HG02884 (cell line): ENCODE data around the gene ADAT3.

Experiments used
- ATAC-seq: cut with Tn5 transposase; IDR thresholded peaks from one replicate; pipeline ENCODE4 v1.9.1; 2021; ENCODE audit warnings: mild to moderate bottlenecking, moderate library complexity; ENCODE audit not compliant: unreplicated experiment

Gene ADAT3

DNA sequence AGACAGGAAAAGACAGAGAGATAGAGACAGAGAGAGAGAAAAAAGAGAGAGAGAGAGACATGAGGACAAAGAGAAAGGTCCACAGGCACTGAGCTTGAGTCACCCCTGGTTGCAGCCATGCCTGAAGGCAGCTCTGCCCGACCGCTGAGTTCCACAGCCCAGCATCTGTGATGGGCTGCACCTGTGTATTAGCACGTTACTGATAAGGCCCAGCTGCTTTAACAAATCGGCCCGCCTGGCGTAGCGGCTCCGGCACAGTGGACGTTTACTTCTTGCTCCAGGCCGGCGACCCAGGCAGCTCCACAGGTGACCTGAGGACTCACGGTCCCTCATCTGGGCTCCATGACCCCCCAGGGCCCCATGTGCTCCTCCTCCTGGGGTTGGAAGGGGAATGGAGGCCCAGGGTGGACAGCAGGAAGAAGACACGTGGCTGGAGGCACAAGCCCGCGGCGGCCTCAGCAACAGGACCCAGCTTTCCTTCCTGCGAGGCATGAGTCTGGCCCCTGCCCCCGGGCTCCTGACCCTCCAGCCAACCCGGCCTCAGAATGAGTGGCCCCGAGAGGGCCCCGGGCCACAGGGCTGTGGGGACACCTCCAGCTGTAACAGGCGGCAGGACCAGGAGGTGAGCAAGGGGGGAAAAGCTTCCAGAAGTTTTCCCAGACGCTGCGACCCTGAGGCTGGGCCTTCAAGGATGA, 31.9 kb downstream of the ADAT3 start:
- ATAC-seq = no peak

DNA sequence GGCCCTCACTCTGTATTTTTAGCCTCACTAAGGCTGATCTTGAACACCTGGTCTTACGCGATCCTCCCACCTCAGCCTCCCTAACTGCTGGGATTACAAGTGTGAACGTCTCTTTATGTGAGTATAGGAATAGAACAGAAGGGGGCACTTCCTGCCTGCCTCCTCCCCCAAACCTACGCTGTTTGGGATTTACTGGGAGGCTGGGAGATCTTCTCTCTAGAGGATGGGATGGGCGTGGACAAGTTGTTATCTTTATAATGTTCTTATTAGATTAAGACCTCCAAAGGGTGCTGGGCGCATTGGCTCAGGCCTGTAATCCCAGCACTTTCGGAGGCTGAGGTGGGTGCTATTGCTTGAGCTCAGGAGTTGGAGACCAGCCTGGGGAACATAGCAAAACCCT, 32.9 kb downstream of the ADAT3 start:
- no peak for ATAC-seq

GRCh38 chr19:1941146-1942077, 36.2 kb downstream of the ADAT3 start, which contains the start of gene CSNK1G2:
TSS of gene CSNK1G2 (plus strand) at chr19:1941172. CDS start at chr19:1969773, 28,601 bp downstream.
- no peak for ATAC-seq

DNA sequence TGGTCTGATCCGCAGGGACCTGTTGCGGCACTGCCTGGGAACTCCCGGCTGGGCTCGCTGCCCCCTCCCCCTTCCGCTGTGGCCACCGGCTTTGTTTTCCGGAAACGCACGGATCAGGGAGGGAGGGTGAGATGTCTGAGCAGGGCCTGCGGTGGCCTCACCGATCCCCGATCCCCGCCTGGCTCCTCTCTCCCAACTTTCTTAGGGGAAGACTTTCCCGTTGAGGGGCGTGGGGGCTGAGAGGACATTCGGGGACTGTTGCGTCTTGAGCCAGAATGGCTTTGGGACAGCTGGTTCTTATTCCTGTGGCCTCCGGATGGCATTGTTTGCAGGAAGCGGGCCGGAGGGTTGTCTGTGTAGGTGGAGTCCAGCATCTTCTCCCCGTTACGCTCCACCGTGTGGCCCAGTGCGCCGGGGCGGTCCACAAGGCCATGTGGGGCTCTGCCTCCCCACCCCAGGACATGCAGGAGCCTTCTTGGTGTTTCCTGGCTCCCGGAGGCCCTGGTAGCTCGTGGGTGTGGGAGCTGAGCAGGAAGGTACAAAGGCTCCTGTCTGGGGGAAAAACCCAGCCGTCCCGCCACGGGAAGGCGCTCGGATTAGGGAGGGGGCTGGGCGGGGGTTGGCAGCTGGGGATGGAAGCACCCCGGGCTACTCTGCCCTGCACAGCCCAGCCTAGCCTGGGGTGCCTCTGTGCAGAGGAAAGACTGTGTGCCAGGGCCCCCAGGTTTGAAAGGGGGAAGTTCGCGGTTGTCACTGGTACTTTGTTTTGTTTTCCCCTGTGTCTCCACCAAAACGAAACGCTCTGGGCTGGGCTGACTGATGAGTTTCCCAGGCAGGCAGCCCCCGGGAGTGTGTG, 37.1 kb downstream of the ADAT3 start:
- ATAC-seq = no peak

GRCh38 chr19:1942934-1943555, 37.8 kb downstream of the ADAT3 start:
- ATAC-seq = no peak

DNA sequence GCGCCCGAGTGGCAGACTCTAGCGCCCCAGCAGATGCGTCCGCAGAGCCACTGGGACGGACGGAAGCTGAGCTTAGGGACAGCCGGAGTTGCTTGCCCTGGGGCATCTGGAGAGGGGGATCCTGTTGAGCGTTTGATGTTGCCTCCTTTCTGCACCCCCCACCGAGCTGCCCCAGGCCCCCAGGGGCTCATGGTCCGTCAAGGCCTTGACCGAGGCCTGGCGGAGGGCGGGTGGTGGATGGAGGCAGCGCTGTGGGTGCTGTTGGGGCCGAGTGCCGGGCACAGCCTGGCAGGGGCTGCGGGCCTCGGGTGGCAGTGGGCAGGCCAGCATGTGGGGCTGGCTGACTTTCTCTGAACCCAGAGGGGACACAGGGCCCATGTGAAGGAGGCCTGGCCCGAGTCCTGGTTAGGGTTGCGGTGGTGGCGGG, 38.5 kb downstream of the ADAT3 start:
- no peak for ATAC-seq

GRCh38 chr19:1944088-1944915, 39.1 kb downstream of the ADAT3 start:
- ATAC-seq = no peak

DNA sequence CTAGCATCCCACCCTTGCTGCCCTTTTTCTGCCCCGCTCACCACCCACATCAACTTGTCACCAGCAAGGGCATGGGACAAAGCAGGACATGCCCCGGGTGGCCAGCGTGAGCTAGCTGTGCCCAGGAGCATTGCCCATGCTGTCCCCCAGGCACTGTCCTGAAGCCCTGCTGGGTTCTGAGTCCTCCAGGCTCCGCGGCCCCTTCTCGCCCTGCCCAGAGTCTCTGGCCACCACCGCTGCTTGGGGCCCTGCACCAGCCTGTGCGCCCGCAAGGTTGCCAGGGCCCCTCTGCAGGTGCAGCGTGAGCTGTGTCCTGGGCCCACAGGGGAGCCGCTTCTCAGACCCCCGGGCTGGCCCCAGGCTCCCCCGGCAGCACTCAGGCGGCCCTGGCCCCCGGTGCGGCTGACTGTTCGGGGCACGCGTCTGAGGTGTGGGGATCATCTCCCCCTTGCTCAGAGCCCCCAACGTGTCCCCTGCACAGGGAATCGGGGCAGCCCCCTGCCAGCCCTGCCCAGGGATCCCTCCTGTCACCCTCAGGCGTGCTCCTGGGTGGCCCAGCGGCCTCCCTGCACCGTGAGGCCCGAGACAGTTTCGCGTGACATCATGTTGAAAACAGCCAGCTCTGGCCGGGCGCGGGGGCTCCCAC, 39.8 kb downstream of the ADAT3 start:
- no peak for ATAC-seq

DNA sequence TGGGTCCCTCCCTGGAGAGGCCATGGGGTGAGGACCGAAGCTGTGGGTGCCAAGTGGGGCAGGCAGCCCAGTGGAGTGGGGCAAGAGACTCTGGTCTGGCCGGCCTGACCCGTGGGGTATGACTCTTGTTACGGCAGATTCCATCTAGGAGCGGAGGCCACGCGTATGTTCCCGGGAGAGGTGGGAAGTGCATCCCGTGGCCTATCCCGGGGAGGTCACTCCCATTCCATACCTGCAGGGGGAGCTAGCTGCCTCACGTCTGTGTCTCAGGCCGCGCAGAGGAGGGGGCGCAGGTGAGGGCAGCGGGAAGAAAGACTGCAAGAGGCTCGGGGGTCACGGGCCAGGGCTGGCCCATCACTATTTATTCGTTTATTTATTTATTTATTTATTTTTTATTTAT, 40.7 kb downstream of the ADAT3 start:
- ATAC-seq = no peak

- ATAC-seq = no peak
Measured at GRCh38 chr19:1947651-1948209, 42.5 kb downstream of the ADAT3 start.

GRCh38 chr19:1949304-1950101, 44.3 kb downstream of the ADAT3 start:
- no peak for ATAC-seq

DNA sequence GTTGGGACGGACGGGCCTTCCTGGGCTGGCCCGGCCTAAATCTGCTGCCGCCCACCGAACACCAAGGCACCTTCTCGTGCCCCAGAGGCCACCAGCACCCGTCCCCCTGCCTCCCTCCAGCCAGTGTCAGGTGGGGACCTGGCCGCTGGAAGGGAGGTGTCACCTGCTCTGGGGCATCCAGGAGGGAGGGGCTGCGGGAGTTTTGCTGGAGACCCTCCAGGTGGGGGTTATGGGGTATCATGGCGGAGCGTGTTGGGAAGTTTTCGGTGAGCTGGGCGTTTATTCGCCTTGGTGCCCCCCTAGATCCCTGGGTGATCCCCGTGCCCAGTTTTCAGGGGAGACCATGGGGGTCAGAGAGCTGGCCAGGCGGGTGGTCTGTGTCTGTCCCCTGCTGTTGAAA, 45.4 kb downstream of the ADAT3 start:
- ATAC-seq = no peak

- no peak for ATAC-seq
Measured at GRCh38 chr19:1952635-1953034, 47.4 kb downstream of the ADAT3 start.

DNA sequence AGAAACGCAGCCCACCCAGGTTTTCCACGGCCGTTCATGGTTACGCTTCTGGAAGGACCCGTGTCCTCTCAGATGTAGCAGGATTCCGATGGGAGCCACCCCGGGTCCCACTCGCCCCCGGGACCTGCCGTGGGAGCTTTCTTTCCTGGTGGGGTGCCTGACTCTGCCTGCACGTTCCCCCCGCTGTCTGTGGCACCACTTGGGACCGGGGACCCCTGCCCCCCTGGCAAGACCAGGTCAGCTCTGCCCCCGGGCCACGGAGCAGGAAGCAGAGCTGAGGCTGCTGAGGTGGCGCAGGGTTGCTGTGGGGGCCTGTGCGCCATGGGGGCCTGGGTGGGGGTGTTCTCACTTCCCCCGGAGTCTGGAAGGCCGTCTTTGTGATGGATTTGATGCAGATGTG, 47.8 kb downstream of the ADAT3 start:
- no peak for ATAC-seq

DNA sequence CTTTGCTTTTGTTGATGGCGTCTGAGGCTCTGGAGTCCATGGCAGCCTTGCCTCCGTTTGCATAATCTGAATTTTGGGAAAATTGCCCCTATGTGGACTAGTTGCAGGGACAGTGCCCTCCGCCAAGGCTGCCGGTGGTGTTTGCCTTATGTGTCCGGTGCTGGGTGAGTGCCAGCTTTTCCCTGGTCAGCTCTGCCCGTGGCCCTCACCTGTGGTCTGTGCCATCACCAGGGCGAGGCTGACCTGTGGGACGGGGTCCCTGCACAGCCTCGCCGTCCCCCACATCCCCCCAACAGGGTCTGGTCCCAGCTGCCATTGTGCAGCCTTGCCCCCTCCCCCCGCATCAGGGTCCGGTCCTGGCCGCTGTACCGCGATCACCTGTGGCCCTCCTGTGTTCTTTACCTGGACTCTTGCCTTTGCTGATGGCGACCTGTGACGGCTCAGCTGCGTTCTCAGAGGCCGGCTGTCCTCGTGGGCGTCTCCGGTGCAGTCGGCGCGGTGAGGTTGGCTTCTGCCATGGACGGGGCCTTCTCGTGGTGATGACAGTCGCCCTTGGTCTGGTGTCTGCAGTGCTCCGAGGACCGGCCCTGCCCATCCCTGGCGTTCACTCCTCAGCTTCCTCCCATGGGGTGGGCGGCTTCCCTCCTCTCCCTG, 48.4 kb downstream of the ADAT3 start:
- ATAC-seq = no peak

DNA sequence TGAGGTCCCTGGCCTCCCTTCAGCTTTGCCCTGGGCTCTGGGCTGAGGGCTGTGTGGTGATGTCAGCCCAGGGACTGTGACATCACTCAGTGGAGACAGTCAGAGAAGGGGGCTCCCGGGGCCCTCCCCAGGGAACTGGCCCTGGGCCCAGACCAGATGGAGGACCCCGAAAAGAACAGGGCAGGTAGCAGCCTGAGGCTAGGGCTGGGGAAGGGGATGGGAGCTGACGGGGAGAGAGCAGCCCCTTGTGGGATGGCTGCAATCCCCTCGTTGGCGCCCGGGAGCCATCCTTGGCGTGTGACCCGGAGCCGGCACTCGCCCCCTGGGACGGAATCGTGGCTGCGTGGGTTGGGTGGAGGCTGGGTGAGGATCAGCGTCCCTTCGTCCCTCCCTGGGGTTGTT, 49.3 kb downstream of the ADAT3 start:
- no peak for ATAC-seq
